Omental fat pad (tissue), 4 donors: Measurements from ENCODE around the gene GTPBP8. TPM values are rescaled to one million over a fixed set of nuclear protein-coding genes. Genes with fewer than 3 reads are reported as not detected.

Source experiments
- ATAC-seq: fragments of 150-250 bp; one replicate; pipeline ENCODE4 v1.9.1; 2016; ENCODE audit warnings: mild to moderate bottlenecking, moderate library complexity; ENCODE audit not compliant: low FRiP score
- DNase-seq: peaks from one replicate; pipeline ENCODE4 v3.0.0-alpha.2; 2019; ENCODE audit warnings: low spot score
- CTCF ChIP-seq, 3 donors: fragments of 450-650 bp; IDR thresholded peaks; one replicate each; pipeline ENCODE4 v1.5.1; 2016 to 2017; ENCODE audit warnings: antibody characterized with exemption in 3 of 3, mild to moderate bottlenecking in 3 of 3, moderate library complexity in 2 of 3
- total RNA-seq, 4 donors: library from RNA; depleted of rRNA; stranded (reverse); fragments of >200 nt; gene quantifications; one replicate each; pipeline ENCODE4 v1.1.0, GENCODE V29; 2016

The GTPBP8 gene
- total RNA-seq, 4 donors from 2014 or later, result 13.9 to 21.6 (median 17.2) TPM

- DNase-seq (no peak), ATAC-seq (no peak)
- TF ChIP-seq CTCF (IDR thresholded peaks at IDR 0.05), result no peak
Measured at GRCh38 chr3:112976001-112976400, 14.8 kb upstream of the GTPBP8 start.

- ATAC-seq, result no peak
- DNase-seq, result no peak
- TF ChIP-seq CTCF (IDR thresholded peaks at IDR 0.05), result no peak
Measured at GRCh38 chr3:112976953-112977352, 13.8 kb upstream of the GTPBP8 start.

GRCh38 chr3:112979244-112979832 lies 11.4 kb upstream of the GTPBP8 start:
- no peak for DNase-seq
- no peak for TF ChIP-seq CTCF (IDR thresholded peaks at IDR 0.05)
- ATAC-seq, result no peak

GRCh38 chr3:112980080-112980479 lies 10.7 kb upstream of the GTPBP8 start:
- no peak for TF ChIP-seq CTCF (IDR thresholded peaks at IDR 0.05)
- ATAC-seq (no peak), DNase-seq (no peak)

GRCh38 chr3:112982710-112983109 lies 8.1 kb upstream of the GTPBP8 start:
- DNase-seq, result no peak
- TF ChIP-seq CTCF (IDR thresholded peaks at IDR 0.05), result no peak
- ATAC-seq, result no peak

GRCh38 chr3:112984485-112984884 lies 6.3 kb upstream of the GTPBP8 start:
- no peak for DNase-seq
- no peak for ATAC-seq
- no peak for TF ChIP-seq CTCF (IDR thresholded peaks at IDR 0.05)

GRCh38 chr3:112987710-112988334 lies 3.0 kb upstream of the GTPBP8 start:
- ATAC-seq (no peak), DNase-seq (no peak)
- no peak for TF ChIP-seq CTCF (IDR thresholded peaks at IDR 0.05)
